Parathyroid adenoma (tissue), 2 donors: ENCODE measurements around the gene AFAP1L2.

ENCODE experiments used
- H2AFZ ChIP-seq: fragments of 300-600 bp; sonication (generic); one replicate; pipeline ENCODE4 v1.7.0; 2017; ENCODE audit warnings: antibody characterized with exemption, mild to moderate bottlenecking
- H3K27ac ChIP-seq: fragments of 300-600 bp; sonication (generic); one replicate; pipeline ENCODE4 v1.7.0; 2017
- H3K27me3 ChIP-seq: fragments of 300-600 bp; sonication (generic); one replicate; pipeline ENCODE4 v1.7.0; 2017; ENCODE audit warnings: low read length; ENCODE audit not compliant: control insufficient read depth, insufficient read depth
- H3K36me3 ChIP-seq: fragments of 300-600 bp; sonication (generic); one replicate; pipeline ENCODE4 v1.7.0; 2017; ENCODE audit warnings: low read length; ENCODE audit not compliant: control insufficient read depth, insufficient read depth
- H3K4me1 ChIP-seq: fragments of 300-600 bp; sonication (generic); one replicate; pipeline ENCODE4 v1.7.0; 2017; ENCODE audit warnings: control low read depth
- H3K4me2 ChIP-seq: fragments of 300-600 bp; sonication (generic); one replicate; pipeline ENCODE4 v1.7.0; 2017; ENCODE audit warnings: low read length
- H3K4me3 ChIP-seq: fragments of 300-600 bp; sonication (generic); one replicate; pipeline ENCODE4 v1.7.0; 2017; ENCODE audit warnings: low read depth, low read length
- H3K79me2 ChIP-seq: fragments of 300-600 bp; sonication (generic); one replicate; pipeline ENCODE4 v1.7.0; 2017; ENCODE audit warnings: control low read depth
- H3K9ac ChIP-seq: fragments of 300-600 bp; sonication (generic); one replicate; pipeline ENCODE4 v1.7.0; 2017; ENCODE audit warnings: mild to moderate bottlenecking
- H3K9me3 ChIP-seq: fragments of 300-600 bp; sonication (generic); one replicate; pipeline ENCODE4 v1.7.0; 2017; ENCODE audit warnings: low read length; ENCODE audit not compliant: control insufficient read depth
- CTCF ChIP-seq: fragments of 300-600 bp; sonication (generic); IDR thresholded peaks from one replicate; pipeline ENCODE4 v1.7.0; 2017; ENCODE audit warnings: antibody characterized with exemption, mild to moderate bottlenecking
- donor health status: primary hyperparathyroidism.

AFAP1L2 gene

GRCh38 chr10:114401195-114401791 is 3.0 kb downstream of the AFAP1L2 start:
- Histone ChIP-seq H3K79me2 (peaks cover 71% of the 10 kb centered on the region), H3K4me2 (peak overlapping the region; percentile 83), H3K9me3 (no peaks in the 10 kb centered on the region), H3K4me1 (peaks cover 49% of the 10 kb centered on the region), H3K27ac (peak overlapping the region; percentile 91), H2AFZ (no peak overlapping the region), H3K9ac (no peak overlapping the region), H3K36me3 (no peaks in the 10 kb centered on the region), H3K27me3 (no peaks in the 10 kb centered on the region), H3K4me3 (peak overlapping the region; percentile 85)
- no peak for TF ChIP-seq CTCF

GRCh38 chr10:114400091-114400490 is 4.2 kb downstream of the AFAP1L2 start:
- Histone ChIP-seq H3K4me1 (peaks cover 56% of the 10 kb centered on the region), H3K27ac (peak overlapping the region; percentile 91), H3K4me3 (peak overlapping the region; percentile 85), H2AFZ (no peak overlapping the region), H3K27me3 (no peaks in the 10 kb centered on the region), H3K36me3 (no peaks in the 10 kb centered on the region), H3K9me3 (no peaks in the 10 kb centered on the region), H3K4me2 (peak overlapping the region; percentile 83), H3K9ac (no peak overlapping the region), H3K79me2 (peaks cover 83% of the 10 kb centered on the region)
- TF ChIP-seq CTCF = no peak

- H3K9me3 ChIP-seq = no peaks in the 10 kb centered on the region
- H2AFZ ChIP-seq = no peak overlapping the region
- peak overlapping the region; percentile 3 for H3K4me3 ChIP-seq
- no peak overlapping the region for H3K9ac ChIP-seq
- peak overlapping the region; percentile 91 for H3K27ac ChIP-seq
- no peak for TF ChIP-seq CTCF
- H3K4me1 ChIP-seq = peaks cover 60% of the 10 kb centered on the region
- H3K79me2 ChIP-seq = peaks cover 88% of the 10 kb centered on the region
- H3K27me3 ChIP-seq = no peaks in the 10 kb centered on the region
- H3K4me2 ChIP-seq = peak overlapping the region; percentile 83
- H3K36me3 ChIP-seq = no peaks in the 10 kb centered on the region
These were observed 4.7 kb downstream of the AFAP1L2 start for GRCh38 chr10:114399576-114399975.

GRCh38 chr10:114398587-114399331 is 5.5 kb downstream of the AFAP1L2 start:
- Histone ChIP-seq H3K4me2 (peak overlapping the region; percentile 83), H3K4me3 (peak overlapping the region; percentile 17), H3K9me3 (no peaks in the 10 kb centered on the region), H3K27ac (peak overlapping the region; percentile 91), H2AFZ (no peak overlapping the region), H3K27me3 (no peaks in the 10 kb centered on the region), H3K79me2 (peaks cover 90% of the 10 kb centered on the region), H3K9ac (no peak overlapping the region), H3K4me1 (peaks cover 68% of the 10 kb centered on the region), H3K36me3 (no peaks in the 10 kb centered on the region)
- TF ChIP-seq CTCF = no peak
